ENCODE measurements around the gene PDE7B. TPM values are rescaled to one million over a fixed set of nuclear protein-coding genes. Genes with fewer than 3 reads are reported as not detected.

Gene PDE7B
- total RNA-seq, 1 experiment from 2014 or later, result 0.03 TPM

- ATAC-seq (no peak), DNase-seq (ENCODE audit: low read depth, low spot score) (no peak)
- TF ChIP-seq SIN3A (IDR thresholded peaks at IDR 0.05; ENCODE audit: borderline replicate concordance, insufficient read depth, low read depth, low read length), result no peak
- no peak for TF ChIP-seq TCF7L2 (IDR thresholded peaks at IDR 0.05; ENCODE audit: low read depth, low read length)
- no peak for TF ChIP-seq CTCF (IDR thresholded peaks at IDR 0.05)
- ChIA-PET CTCF (no interaction called here), POLR2A (no interaction called here)
- Histone ChIP-seq H3K27ac (ENCODE audit: low read length) (no peak overlapping the region), H3K4me3 (ENCODE audit: low read depth in 2 of 2, low read length in 2 of 2) (no peak overlapping the region), H3K36me3 (ENCODE audit: control insufficient read depth, insufficient read depth, low read length) (no peaks in the 10 kb centered on the region), H3K4me1 (ENCODE audit: control insufficient read depth, insufficient read depth, low read length) (no peaks in the 10 kb centered on the region), H3K27me3 (ENCODE audit: control insufficient read depth, insufficient read depth, low read length) (no peaks in the 10 kb centered on the region), H3K9me3 (ENCODE audit: control insufficient read depth, insufficient read depth, low read depth, low read length) (no peaks in the 10 kb centered on the region)
- BruUV-seq (replicated peaks), result no TSS peak
- in situ Hi-C loops (cut with HindIII; ENCODE audit: low pct_unique_long_range_greater_than_20kb, low sequenced_read_pairs), result no loop called here
- intact Hi-C loops (cut with micrococcal nuclease; ENCODE audit: unreplicated experiment), result no loop called here
Measured at GRCh38 chr6:136213012-136213539, 361.6 kb downstream of the PDE7B start.

GRCh38 chr6:136213853-136214252, 362.4 kb downstream of the PDE7B start:
- H3K36me3 ChIP-seq (ENCODE audit: control insufficient read depth, insufficient read depth, low read length), result no peaks in the 10 kb centered on the region
- TF ChIP-seq CTCF (IDR thresholded peaks at IDR 0.05) (no peak), TCF7L2 (IDR thresholded peaks at IDR 0.05; ENCODE audit: low read depth, low read length) (no peak), REST (IDR thresholded peaks at IDR 0.05; ENCODE audit: insufficient read depth in 1 of 2, low read depth in 2 of 2, low read length in 1 of 2) (no peak), POLR2AphosphoS5 (IDR thresholded peaks at IDR 0.05; ENCODE audit: low read depth, low read length) (no peak), SIN3A (IDR thresholded peaks at IDR 0.05; ENCODE audit: borderline replicate concordance, insufficient read depth, low read depth, low read length) (no peak)
- BruUV-seq (replicated peaks), result no TSS peak
- H3K9me3 ChIP-seq (ENCODE audit: control insufficient read depth, insufficient read depth, low read depth, low read length), result no peaks in the 10 kb centered on the region
- in situ Hi-C loops (cut with HindIII; ENCODE audit: low pct_unique_long_range_greater_than_20kb, low sequenced_read_pairs) (no loop called here), intact Hi-C loops (cut with micrococcal nuclease; ENCODE audit: unreplicated experiment) (no loop called here)
- H3K27ac ChIP-seq (ENCODE audit: low read length), result no peak overlapping the region
- H3K4me3 ChIP-seq (ENCODE audit: low read depth in 2 of 2, low read length in 2 of 2), result no peak overlapping the region
- CTCF ChIA-PET, result no interaction called here
- no peaks in the 10 kb centered on the region for H3K27me3 ChIP-seq (ENCODE audit: control insufficient read depth, insufficient read depth, low read length)
- POLR2A ChIA-PET, result no interaction called here
- no peak for ATAC-seq
- no peaks in the 10 kb centered on the region for H3K4me1 ChIP-seq (ENCODE audit: control insufficient read depth, insufficient read depth, low read length)
- no peak for DNase-seq (ENCODE audit: low read depth, low spot score)

Data from Panc1 (cell line).